GM21737 (cell line): ENCODE results near the gene CSTF2T.
"Not testable (repeated sequence)": the region's sequence is repeated elsewhere in the genome, so short reads cannot be mapped to it uniquely, and the experiment has no call there.

Experiments used
- ATAC-seq: cut with Tn5 transposase; IDR thresholded peaks from one replicate; pipeline ENCODE4 v1.9.1; 2021; ENCODE audit warnings: mild to moderate bottlenecking, moderate library complexity; ENCODE audit not compliant: unreplicated experiment

CSTF2T gene

GRCh38 chr10:51699145-51699474 is 285 bp downstream of the CSTF2T start:
- ATAC-seq = peak; percentile 24

GRCh38 chr10:51698473-51699063 is 827 bp downstream of the CSTF2T start:
- ATAC-seq = no peak

- no peak for ATAC-seq
These were observed 3.1 kb downstream of the CSTF2T start for GRCh38 chr10:51696251-51696650.

GRCh38 chr10:51694086-51694768 is 5.2 kb downstream of the CSTF2T start:
- ATAC-seq = no peak

GRCh38 chr10:51691135-51691534 is 8.3 kb downstream of the CSTF2T start:
- ATAC-seq = no peak

GRCh38 chr10:51689536-51689935 is 9.9 kb downstream of the CSTF2T start:
- no peak for ATAC-seq

- not testable (repeated sequence) for ATAC-seq
These were observed 10.6 kb downstream of the CSTF2T start for GRCh38 chr10:51688826-51689225.

- ATAC-seq = no peak
These were observed 12.1 kb downstream of the CSTF2T start for GRCh38 chr10:51687296-51687695.

GRCh38 chr10:51685768-51686167 is 13.6 kb downstream of the CSTF2T start:
- ATAC-seq = no peak

- ATAC-seq = no peak
These were observed 16.2 kb downstream of the CSTF2T start for GRCh38 chr10:51683031-51683691.

GRCh38 chr10:51679841-51680240 is 19.6 kb downstream of the CSTF2T start:
- no peak for ATAC-seq

GRCh38 chr10:51675088-51675487 is 24.3 kb downstream of the CSTF2T start:
- no peak for ATAC-seq

GRCh38 chr10:51672039-51672535 is 27.3 kb downstream of the CSTF2T start:
- ATAC-seq = no peak

- no peak for ATAC-seq
These were observed 30.4 kb downstream of the CSTF2T start for GRCh38 chr10:51669041-51669440.

GRCh38 chr10:51668336-51668689 is 31.1 kb downstream of the CSTF2T start:
- no peak for ATAC-seq

- ATAC-seq = no peak
These were observed 31.6 kb downstream of the CSTF2T start for GRCh38 chr10:51667678-51668335.

GRCh38 chr10:51666456-51666855 is 32.9 kb downstream of the CSTF2T start:
- ATAC-seq = no peak

- ATAC-seq = no peak
These were observed 36.3 kb downstream of the CSTF2T start for GRCh38 chr10:51663086-51663485.

GRCh38 chr10:51659344-51659743 is 40.1 kb downstream of the CSTF2T start:
- ATAC-seq = no peak

GRCh38 chr10:51658000-51658399 is 41.4 kb downstream of the CSTF2T start:
- ATAC-seq = no peak

GRCh38 chr10:51656503-51656902 is 42.9 kb downstream of the CSTF2T start:
- ATAC-seq = no peak

- ATAC-seq = no peak
These were observed 44.5 kb downstream of the CSTF2T start for GRCh38 chr10:51654918-51655317.
